ENCODE measurements around the gene PSMC4.

Gene PSMC4

DNA sequence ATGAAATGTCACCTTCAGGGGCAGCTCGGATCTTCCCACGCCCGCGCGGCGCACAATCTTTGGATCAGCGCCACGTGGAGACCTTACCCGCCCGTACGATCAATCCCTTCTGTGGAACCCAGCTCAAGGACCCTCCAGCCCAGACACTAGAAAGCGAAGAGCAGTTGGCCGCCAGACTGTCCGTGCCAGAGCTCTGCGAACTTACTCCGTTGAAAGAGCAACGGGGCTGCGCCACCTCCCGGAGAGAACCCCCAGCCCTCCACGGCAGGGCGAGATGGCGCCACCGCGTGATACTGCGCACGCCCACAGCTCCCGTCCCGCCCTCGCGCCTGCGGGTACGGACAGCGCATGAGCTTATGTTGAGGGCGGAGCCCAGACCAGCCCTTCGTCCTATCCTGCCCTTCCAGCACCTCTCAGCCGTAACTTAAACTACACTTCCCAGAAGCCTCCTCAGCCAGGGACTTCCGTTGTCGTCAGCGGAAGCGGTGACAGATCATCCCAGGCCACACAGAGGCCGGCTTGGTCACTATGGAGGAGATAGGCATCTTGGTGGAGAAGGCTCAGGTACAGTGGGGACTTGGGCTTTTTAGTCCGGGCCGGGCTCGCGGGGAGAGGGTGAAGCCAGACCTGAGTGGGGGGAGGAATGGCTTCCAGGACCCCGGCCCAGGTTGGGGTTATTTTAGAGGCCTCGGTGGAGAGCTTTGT lies at the start of gene PSMC4:
Gene PSMC4, plus strand, starts transcription at position 491 of the 705 bp plus-strand sequence. Its CDS starts 38 bp downstream, at position 529.
- DNase-seq (ENCODE audit: low read depth) = peak; percentile 95

DNA sequence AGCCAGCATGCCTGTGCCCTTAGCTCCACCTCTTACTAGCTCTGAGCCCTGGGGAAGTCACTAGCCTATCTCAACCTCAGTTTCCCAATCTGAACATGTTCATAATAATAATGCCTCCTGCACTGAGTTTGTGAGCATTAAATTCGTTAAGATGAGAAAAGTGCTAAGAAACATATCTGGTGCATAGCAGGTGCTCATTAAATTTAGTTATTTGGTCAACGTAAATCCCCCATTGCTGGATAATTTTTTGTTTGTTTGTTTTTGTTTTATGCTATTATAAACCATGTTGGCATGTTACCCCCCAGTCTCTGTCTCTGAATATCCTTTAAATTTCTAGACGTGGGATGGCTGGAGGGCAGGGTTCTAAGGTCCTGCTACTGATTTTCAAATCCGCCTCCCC lies 47.1 kb upstream of the PSMC4 start:
- DNase-seq (ENCODE audit: low read depth) = no peak

DNA sequence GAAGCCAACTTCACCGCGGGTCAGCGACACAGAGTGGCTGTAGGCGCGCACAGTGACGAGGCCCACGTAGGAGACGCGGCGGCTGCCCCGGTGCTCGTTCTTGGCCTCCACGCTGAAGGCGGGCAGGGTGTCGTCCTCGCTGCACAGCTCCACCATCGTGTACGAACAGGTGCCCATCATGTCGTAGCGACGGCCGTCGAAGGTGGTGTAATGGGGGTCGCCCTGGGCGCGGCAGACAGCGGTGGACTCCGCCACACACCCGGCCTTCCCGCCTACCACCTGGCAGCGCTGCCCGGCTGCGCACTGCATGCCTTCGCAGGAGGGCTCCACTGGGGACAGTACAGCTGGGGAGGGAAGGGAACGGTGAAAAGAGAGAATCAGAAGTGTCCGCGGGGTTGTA lies 46.6 kb upstream of the PSMC4 start:
- DNase-seq (ENCODE audit: low read depth) = no peak

DNA sequence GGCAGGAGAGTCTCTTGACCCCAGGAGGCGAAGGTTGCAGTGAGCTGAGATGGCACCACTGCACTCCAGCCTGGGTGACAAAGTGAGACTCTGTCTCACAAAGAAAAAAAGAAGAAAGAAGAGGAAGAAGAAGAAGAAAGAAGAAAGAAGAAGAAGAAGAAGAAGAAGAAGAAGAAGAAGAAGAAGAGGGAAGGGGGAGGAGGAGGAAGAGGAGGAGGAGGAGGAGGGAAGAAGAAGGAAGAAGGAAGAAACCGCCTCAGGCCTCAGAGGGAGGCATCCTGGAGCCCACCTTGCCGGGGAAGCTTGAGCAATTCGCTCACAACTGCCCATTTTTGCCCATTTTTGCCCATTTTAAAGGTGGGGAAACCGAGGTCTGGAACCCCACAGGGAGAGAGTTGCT lies 46.0 kb upstream of the PSMC4 start:
- DNase-seq (ENCODE audit: low read depth) = no peak

DNA sequence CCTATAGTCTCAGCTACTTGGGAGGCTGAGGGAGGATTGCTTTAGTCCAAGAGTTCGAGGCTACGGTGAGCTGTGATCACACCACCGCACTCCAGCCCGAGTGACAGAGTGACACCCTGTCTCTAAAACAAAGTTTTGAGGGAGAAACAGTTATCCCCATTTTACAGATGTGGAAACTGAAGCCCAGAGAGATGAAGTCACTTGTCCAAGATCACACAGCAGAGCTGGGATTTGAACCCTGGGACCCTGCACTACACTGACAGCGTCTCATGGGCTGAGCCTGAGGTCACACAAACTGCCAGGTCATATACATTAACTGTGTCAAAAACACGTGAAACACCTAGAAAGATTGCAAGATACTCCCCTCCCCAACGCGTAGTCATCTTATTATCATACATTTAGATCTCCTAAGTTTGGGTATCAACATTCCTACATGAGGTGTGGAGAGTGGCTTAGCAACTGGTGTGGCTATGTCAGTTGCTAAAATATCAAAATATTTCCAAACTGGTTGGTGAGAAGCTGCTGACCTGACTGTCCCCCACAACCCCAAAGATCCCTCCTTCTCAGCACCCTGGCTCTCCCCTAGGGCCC lies 44.7 kb upstream of the PSMC4 start:
- DNase-seq (ENCODE audit: low read depth) = no peak

DNA sequence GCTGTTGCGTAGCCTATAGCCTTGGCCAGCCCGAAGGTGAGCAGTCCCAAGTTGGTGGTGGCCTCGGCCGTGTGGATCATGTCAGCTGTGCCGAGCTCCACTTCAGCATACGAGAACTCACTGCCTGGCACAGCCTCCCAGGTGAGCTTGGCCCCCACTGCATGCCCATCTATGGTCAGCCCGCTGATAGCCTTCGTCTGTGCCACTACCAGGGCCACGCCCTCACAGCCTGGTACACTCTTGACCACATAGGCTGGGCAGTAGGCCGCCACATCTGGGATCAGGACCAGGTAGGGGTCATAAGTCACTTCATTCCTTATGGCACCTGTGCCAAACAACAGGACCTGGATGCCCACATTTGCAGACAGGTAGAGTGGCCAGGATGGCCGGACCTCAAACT lies 43.9 kb upstream of the PSMC4 start:
- DNase-seq (ENCODE audit: low read depth) = no peak

DNA sequence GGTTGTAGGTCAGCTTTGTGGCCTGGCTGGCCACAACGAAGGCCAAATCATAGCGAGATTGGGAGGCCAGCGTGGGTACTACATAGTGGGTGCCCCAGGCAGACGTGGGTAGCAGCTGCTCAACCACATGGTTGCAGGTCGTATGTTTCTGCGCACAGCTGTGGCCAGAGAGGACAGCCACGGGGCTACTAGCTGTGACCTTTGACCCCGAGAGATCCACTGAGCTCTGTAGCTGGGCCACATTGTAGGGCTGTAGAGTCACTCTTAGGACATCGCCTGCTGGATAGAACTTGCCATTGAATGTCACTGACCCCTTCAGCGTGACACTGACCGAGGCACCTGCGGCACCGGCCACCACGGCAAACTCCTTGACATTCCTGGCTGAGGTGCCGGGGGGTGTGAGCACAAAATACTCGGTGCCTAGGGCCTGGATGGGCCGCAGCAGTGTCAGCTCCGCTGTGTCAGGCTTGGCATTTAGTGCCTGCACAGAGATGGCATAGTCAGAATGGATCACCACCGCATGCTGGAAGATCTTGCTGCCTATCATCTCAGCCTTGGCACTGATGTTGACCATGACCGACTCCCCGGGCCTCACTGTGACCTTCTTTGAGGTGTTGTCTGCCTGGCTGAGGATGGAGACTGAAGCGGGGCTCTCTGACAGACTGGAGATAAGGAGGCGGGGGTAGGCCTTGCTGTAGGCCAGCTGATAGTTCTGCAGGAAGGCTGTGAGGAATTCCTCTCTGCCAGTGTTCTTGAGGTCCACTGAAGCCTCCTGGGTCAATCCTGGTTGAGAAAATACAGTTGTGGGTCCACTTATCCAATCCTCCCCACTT lies 43.2 kb upstream of the PSMC4 start:
- DNase-seq (ENCODE audit: low read depth) = no peak

DNA sequence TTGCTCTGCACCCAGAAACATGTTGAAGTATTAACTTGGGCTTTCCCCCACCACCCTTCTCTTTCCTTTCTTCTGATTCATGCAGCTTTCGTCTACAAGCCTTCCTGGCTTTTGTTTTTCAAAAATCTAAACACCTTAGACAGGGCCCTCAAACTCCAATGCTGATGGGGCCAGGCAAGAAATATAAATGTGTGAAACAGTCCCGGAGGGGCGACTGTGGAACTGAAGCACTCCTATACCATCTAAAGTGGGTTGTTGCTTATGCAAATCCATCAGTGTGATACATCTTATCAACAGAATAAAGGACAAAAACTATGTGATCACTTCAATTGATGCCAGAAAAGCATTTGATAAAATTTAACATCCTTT lies 42.6 kb upstream of the PSMC4 start:
- DNase-seq (ENCODE audit: low read depth) = no peak

DNA sequence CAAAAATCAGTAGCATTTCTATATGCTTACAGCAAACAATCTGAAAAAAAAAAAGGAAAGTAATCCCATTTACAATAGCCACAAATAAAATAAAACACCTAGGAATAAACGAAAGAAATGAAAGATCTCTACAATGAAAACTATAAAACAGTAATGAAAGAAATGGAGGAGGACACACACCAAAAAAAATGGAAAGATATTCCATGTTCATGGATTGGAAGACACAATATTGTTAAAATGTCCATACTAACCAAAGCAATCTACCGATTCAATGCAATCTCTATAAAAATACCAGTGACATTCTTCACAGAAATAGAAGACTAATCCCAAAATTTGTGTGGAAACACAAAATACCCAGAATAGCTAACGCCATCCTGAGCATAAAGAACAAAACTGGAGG lies 41.2 kb upstream of the PSMC4 start:
- no peak for DNase-seq (ENCODE audit: low read depth)

DNA sequence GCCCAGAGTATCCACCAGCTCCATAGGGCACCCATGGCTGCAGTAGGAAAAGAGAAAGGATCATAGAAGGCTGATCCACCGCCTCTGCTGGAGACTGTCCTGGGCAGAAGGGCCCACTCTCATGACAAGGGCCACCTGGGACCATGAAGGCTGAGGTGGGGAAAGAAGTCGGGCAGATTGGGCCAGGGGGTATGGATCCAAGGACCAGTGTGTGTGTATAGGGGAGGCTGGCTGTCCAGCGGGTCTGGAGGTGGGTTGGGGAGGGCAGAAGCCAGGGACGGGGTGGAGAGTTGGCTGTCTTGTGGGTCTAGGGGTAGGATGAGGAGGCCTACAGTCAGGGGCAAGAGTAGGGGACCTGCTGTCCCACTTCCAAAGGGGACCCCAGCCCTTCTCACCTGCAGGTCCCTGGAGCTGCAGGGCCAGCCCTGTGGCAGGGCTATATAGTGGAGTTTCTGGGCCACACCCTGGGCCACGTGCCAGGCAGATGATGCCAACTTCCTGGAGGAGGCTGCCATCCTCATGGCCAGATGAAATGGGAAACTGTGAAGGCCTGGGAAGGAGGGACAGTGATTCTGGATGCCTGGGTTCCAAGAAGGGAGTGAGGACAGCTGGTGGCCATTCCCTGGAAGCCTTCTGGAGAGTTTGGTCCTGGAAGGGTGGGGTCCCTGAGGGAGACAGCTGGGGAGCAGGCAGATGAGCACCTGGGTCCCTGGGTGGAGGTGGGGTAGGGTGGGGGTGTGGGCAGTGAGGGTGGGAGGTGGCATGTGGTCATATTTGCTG lies 36.2 kb upstream of the PSMC4 start, which contains the start of gene FCGBP:
Gene FCGBP, minus strand, starts transcription at position 51 of the 780 bp plus-strand sequence.
- no peak for DNase-seq (ENCODE audit: low read depth)

DNA sequence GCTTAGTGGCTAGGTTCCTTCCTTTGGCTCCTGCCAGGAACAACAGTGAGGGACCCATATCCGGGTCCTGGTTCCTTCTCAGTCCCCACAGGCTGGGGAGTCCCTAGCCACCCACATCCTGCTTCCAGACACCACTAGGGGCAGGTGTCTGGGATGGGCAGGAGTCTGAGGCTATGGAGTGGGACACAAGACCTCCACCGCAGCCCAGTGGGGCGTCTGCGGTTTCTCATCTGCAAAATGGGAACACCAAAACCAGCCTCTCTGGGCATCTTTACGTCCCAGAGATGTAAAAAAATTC lies 35.7 kb upstream of the PSMC4 start:
- no peak for DNase-seq (ENCODE audit: low read depth)

DNA sequence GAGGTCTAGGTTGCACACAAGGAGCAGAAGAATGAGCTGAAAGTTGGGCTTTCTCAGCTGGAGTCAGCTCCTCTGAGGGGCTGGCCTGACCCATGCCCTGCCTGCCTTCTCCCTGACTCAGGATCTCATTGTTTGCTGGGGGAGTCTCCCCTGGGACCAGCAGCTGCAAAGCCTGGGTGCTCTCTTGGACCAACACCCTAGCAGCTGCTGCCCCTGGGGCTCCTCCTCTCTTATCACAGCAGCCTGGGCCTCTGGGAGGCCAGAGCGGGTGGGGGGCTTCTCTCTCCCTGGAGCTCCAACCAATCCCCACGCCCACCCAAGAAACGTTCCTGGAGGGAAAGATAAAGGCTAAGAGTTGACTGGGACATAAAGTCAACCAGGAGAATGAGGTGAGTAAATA lies 34.9 kb upstream of the PSMC4 start:
- no peak for DNase-seq (ENCODE audit: low read depth)

DNA sequence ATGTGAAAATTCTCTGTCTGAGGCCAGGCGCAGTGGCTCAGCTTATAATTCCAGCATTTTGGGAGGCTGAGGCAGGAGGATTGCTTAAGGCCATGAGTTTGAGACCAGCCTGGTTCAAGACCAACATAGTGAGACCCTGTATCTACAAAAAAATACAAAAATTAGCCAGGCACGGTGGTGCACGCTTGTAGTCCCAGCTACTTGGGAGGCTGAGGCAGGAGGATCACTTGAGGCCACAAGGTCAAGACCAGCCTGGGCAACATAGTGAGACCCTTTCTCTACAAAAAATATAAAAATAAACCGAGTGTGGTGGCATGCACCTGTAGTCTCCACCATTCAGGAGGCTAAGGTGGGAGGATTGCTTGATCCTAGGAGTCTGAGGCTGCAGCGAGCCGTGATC lies 34.3 kb upstream of the PSMC4 start:
- DNase-seq (ENCODE audit: low read depth) = no peak

DNA sequence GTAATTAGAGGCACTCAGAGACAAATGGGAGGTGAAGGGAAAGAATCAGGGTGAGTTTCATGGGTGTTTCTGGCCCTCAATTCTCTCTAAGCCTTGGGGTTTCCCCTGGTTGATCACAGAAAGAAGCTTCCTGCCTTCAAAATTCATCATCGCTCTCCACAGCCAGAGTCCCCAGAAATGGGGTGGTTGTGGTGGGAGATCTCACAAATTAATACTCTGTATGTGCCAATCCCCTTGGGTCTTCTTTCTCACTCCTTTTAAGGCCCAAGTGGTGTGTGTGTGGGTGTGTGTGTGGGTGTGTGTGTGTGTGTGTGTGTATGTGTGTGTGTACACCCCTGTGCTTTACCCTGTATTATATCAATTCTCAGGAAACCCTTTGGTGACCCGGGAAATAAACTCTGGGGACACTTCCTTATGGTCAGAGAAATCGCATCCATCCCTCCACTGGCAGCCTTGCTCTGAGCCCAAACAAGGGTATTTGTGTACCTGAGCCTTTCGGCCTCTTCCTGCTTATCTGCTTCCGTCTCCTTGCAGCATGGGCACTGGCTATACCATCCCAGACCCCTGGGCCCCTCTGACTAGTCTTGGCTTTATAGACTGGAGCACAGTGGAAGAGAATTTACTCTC lies 33.8 kb upstream of the PSMC4 start:
- DNase-seq (ENCODE audit: low read depth) = no peak

DNA sequence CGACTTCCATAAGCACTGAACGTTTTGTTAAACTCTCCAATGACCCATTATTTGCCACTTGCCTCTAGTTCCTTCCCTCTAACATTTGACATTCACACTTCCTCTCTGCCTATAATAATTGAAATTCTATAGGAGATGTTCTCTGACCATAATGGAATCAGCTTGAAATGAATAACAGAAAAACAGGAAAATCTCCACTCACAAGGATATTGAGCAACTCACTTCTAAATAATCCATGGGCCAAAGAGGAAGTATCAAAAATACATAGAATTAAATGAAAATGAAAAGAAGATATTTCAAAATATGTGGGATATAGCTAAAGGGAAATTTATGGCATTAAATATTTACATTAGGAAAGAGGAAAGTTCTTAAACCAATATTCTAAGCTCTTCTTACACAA lies 33.2 kb upstream of the PSMC4 start:
- DNase-seq (ENCODE audit: low read depth) = no peak

DNA sequence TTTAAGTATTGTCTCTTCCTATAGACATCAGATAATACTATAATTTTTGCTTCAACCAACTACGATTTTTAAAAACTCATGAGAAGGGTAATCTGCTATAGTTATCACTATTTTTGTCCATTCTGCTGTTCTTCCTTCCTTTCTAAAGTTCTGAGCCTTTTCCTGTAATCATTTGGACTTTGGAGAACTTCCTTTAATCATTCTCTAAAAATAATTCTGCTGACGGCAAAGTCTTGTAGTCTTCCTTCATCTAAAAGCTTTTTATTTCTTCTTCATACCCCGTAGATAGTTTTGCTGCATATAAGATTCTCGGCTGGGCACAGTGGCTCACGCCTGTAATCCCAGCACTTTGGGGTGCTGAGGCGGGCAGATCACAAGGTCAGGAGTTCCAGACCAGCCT lies 31.4 kb upstream of the PSMC4 start:
- DNase-seq (ENCODE audit: low read depth) = no peak

DNA sequence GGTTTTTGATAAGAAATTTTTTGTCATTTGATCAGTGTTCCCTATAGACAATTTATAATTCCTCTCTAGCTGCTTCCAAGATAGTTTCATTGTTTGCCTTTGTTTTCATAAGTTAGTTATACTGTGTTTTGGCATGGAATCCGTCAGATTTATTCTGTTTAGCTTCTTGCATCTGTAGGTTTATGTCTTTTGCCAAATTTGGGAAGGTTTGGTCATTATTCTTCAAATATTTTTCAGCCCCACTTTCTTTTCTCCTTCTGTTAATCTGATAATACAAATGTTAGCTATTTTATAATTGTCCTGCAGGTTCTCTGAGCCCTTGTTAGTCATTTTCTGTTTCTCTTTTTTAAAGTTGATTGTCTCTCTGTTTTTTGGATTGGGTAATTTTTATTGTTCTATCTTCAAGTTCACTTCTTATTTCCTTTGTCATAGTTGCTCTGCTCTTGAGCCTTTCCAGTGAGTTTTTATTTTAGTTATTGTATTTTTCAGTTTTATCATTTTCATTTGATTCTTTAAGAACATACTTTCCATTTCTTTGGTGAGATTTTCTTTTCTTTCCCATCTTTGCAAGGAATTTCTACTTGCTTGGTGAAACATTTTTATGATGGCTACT lies 30.6 kb upstream of the PSMC4 start:
- no peak for DNase-seq (ENCODE audit: low read depth)

DNA sequence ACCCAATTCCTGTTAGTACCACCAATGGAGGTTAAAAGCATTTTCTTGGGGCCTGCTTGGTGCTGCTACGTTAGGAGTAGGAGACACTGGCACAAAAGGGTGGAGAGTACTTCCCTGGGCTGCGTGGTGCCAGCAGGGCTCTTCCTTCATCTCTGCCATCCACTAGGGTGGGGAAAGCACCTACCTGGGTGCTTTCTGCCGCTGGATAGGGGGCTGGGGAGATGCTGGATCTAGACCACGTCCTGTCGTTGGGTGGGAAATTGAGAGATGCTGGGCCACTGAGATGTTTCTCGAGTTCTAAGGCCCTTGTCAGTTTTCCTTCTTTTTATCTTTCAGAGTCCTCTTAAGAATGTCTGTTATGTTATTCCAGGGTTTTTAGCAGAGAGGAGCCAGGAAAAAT lies 29.8 kb upstream of the PSMC4 start:
- DNase-seq (ENCODE audit: low read depth) = no peak

DNA sequence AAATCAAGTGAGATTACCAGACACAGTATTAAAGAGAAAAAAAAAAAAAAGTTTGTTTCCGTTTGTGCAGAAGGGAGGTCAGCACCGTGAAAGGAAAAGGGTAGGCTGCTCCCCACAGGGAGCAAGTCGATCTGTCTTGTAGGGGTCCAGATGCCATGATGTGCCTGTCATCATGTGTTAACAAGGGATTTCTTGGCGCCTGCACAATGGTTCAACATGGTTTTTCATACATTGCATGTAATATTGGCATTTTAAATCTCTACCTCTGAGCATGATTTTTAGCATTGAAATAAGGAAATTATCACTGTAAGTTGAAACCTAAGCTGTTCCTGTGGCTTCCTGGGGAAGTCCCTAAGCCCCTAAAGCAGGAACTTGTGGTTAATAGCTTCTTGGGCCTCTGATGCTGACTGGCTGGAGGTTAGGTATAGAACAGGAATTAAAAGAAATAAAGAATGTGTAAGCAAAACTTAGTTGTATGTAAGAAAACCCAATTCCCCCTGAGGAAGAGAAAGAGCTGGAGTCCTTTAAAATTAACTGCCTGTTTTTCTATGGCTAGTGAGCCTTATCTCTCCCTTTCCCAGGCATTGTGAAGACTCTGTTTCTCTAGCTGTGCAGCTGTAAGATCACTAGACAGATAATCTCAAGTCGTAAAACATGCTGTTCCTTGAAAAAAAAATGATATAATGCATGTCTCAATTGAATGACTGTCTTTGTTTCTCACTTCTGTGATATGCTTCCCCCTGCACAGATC lies 29.2 kb upstream of the PSMC4 start:
- no peak for DNase-seq (ENCODE audit: low read depth)

DNA sequence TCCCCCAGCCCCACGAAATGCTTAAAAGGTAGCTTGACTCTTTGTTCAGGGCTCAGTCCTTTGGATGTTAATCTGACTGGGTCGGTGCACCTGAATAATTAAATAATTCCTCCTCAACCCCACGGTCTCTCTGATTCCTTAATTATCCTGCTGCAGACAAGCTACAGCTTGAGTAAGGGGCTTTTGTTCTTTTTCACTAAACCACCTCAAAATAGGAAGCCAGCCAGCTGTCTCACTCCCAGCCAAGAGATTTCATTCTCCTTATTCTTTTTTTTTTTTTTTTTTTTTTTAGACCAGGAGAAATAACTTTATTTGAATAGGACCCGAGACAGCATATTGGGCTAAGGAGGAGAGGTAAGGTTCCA lies 28.6 kb upstream of the PSMC4 start:
- DNase-seq (ENCODE audit: low read depth) = no peak

DNA sequence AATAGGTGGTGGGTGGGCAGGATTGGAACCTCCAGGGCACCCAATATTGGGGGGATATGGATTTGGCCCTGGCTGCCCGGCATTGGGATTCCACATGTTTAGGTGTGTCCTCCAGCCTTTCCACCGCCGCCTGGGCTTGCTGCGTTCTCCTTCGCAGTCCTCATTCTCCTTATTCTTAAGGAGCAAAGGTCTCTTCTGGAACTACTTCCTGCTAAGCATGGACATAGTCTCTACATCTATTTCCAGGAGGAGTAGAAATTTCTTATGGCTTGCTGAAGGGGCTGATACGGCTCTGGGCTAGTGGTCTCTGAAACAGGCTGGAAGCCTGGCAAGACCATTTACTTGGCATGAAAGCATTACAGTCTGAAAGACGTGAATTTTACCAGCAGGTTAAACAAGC lies 27.4 kb upstream of the PSMC4 start:
- no peak for DNase-seq (ENCODE audit: low read depth)
